Measurements from ENCODE around the gene SMPD3.
A peak's percentile ranks its signal among the peaks of the same experiment; 100 is the strongest.

SMPD3 gene

GRCh38 chr16:68324780-68325357 lies 123.4 kb downstream of the SMPD3 start:
- no peak for DNase-seq

GRCh38 chr16:68324336-68324735 lies 124.0 kb downstream of the SMPD3 start:
- no peak for DNase-seq

GRCh38 chr16:68319185-68319908 lies 129.0 kb downstream of the SMPD3 start:
- no peak for DNase-seq

- no peak for DNase-seq
These were observed 135.2 kb downstream of the SMPD3 start for GRCh38 chr16:68313116-68313515.

- DNase-seq, result peak; percentile 72 to 92
These were observed 137.4 kb downstream of the SMPD3 start, which contains the start of the genes PRMT7 and SLC7A6OS for GRCh38 chr16:68310774-68311511. PRMT7 (plus strand) TSS chr16:68311019; CDS start chr16:68315980, 4,961 bp downstream. SLC7A6OS (minus strand) TSS chr16:68310946; CDS start chr16:68310926, 20 bp downstream.

- DNase-seq, result no peak
These were observed 137.9 kb downstream of the SMPD3 start for GRCh38 chr16:68310437-68310773.

- no peak for DNase-seq
These were observed 138.5 kb downstream of the SMPD3 start for GRCh38 chr16:68309799-68310198.
